Measurements from ENCODE around the gene GRIK3. TPM values are rescaled to one million over a fixed set of nuclear protein-coding genes. Genes with fewer than 3 reads are reported as not detected.

The GRIK3 gene
- total RNA-seq, 4 donors from 2014 or later, result 0.75 to 9.8 (median 1.2) TPM

DNA sequence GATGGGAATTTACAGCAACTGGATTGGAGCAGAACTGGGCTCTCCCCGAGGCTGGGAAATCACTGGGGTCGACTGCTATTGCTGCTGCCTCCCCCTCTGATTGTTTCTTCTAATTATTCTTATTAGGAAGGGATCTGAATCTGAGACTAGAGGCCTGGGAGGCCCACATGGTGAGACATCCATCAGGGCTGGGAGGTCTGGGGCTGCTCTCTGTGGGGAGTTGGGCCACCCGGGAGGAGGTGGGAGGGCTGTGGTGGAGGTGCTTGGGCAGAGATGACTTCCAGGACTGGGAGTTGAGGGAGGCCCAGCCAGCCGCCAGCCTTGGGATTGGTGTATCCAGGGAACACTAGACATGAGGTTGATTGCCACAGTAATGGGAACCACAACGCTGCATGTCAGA lies 247.9 kb downstream of the GRIK3 start:
- no peak for DNase-seq
- TF ChIP-seq POLR2A (IDR thresholded peaks at IDR 0.05) (no peak), EP300 (IDR thresholded peaks at IDR 0.05; ENCODE audit: low read depth) (no peak), POLR2AphosphoS5 (IDR thresholded peaks at IDR 0.05) (no peak)
- TF ChIP-seq, protein P1, sequence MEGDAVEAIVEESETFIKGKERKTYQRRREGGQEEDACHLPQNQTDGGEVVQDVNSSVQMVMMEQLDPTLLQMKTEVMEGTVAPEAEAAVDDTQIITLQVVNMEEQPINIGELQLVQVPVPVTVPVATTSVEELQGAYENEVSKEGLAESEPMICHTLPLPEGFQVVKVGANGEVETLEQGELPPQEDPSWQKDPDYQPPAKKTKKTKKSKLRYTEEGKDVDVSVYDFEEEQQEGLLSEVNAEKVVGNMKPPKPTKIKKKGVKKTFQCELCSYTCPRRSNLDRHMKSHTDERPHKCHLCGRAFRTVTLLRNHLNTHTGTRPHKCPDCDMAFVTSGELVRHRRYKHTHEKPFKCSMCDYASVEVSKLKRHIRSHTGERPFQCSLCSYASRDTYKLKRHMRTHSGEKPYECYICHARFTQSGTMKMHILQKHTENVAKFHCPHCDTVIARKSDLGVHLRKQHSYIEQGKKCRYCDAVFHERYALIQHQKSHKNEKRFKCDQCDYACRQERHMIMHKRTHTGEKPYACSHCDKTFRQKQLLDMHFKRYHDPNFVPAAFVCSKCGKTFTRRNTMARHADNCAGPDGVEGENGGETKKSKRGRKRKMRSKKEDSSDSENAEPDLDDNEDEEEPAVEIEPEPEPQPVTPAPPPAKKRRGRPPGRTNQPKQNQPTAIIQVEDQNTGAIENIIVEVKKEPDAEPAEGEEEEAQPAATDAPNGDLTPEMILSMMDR (IDR thresholded peaks at IDR 0.05), result no peak
- H3K27me3 ChIP-seq, result peaks cover 18% of the 10 kb centered on the region
- 60 to 62% methylated on average over 1 to 5 of the region's 5 CpGs for WGBS, 2 donors (ENCODE audit: low coverage in 1 of 2)
- no peak overlapping the region for H3K4me3 ChIP-seq
- H3K36me3 ChIP-seq, result no peaks in the 10 kb centered on the region
- H3K27ac ChIP-seq, result no peak overlapping the region
- no peaks in the 10 kb centered on the region for H3K4me1 ChIP-seq
- in situ Hi-C loops (cut with MboI; ENCODE audit: low pct_ligation_motif_present in 1 of 4, low pct_unique_long_range_greater_than_20kb in 1 of 4, low sequenced_read_pairs in 3 of 4), result no loop called here
- H3K9me3 ChIP-seq, result no peaks in the 10 kb centered on the region
- intact Hi-C loops (cut with DNase I; ENCODE audit: low total_unique reads), result no loop called here

DNA sequence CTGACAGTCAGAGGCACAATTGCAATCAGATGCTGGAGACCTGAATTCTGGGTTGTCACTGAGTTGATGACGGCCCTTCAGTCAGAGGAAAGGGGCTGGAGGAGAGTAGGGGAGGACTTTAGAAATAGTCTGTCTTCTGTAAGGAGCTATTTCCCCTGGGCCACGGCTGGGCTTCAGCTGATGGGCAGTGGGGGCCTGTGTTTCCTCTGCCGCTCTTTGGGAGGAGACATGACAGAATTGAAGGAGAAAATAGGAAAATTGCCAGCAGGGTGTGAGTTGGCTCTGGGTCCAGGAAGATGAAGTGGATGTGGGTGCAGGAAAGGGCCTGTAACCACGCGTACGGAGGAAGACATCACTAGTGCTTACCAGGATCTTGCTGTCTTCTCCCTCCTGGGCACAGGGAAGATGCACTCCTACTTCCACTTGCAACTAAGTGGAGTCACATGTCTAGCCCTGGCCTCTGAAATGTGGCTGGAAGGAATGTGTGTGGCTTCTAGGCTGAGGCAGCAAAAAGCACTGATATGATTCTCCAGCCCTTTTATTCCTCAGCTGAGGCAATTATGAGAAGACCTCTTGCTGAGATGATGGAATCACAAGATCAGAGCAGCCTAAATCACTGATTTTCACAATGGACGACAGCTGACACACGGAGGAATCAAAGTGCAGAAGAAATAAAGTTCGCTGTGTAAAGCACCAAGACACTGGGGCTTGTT lies 250.0 kb downstream of the GRIK3 start:
- Histone ChIP-seq H3K36me3 (no peaks in the 10 kb centered on the region), H3K4me1 (no peaks in the 10 kb centered on the region), H3K9me3 (no peaks in the 10 kb centered on the region), H3K27me3 (peaks cover 3% of the 10 kb centered on the region), H3K4me3 (no peak overlapping the region), H3K27ac (no peak overlapping the region)
- in situ Hi-C loops (cut with MboI; ENCODE audit: low pct_ligation_motif_present in 1 of 4, low pct_unique_long_range_greater_than_20kb in 1 of 4, low sequenced_read_pairs in 3 of 4), result no loop called here
- intact Hi-C loops (cut with DNase I; ENCODE audit: low total_unique reads), result no loop called here
- DNase-seq, result no peak
- 68 to 74% methylated on average over 5 to 9 of the region's 9 CpGs for WGBS, 2 donors (ENCODE audit: low coverage in 1 of 2)
- TF ChIP-seq POLR2A (IDR thresholded peaks at IDR 0.05) (no peak), POLR2AphosphoS5 (IDR thresholded peaks at IDR 0.05) (no peak), EP300 (IDR thresholded peaks at IDR 0.05; ENCODE audit: low read depth) (no peak)
- TF ChIP-seq, protein P1 (IDR thresholded peaks at IDR 0.05), result no peak

DNA sequence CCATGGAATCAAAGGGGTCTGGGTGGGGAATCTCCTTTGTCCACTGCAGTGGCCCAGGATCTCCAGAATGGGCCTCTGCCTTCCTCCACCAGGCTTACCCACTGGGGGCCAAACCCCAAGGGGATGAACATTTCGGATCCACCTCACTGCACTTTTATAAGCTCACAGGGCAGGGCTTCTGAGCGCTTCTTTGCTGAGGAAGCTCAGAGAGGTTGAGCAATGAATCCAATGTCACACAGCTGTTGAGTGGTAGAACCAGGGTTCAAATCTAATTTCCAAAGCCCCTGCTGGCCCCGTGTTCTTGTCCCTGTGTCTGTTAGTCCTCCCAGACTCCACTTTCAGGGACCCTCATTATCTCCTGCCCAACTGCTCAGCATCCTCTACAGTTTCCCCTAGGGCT lies 250.8 kb downstream of the GRIK3 start:
- WGBS, 2 donors (ENCODE audit: low coverage in 1 of 2), result 84% methylated on average over 3 of the region's 3 CpGs; no CpG with 5 or more reads in 1 of the 2 donors
- no peak for DNase-seq
- H3K27me3 ChIP-seq, result no peaks in the 10 kb centered on the region
- TF ChIP-seq EP300 (IDR thresholded peaks at IDR 0.05; ENCODE audit: low read depth) (no peak), POLR2A (IDR thresholded peaks at IDR 0.05) (no peak), POLR2AphosphoS5 (IDR thresholded peaks at IDR 0.05) (no peak)
- TF ChIP-seq, protein P1 (IDR thresholded peaks at IDR 0.05), result no peak
- in situ Hi-C loops (cut with MboI; ENCODE audit: low pct_ligation_motif_present in 1 of 4, low pct_unique_long_range_greater_than_20kb in 1 of 4, low sequenced_read_pairs in 3 of 4) (no loop called here), intact Hi-C loops (cut with DNase I; ENCODE audit: low total_unique reads) (no loop called here)
- no peak overlapping the region for H3K4me3 ChIP-seq
- H3K4me1 ChIP-seq, result no peaks in the 10 kb centered on the region
- no peaks in the 10 kb centered on the region for H3K9me3 ChIP-seq
- H3K27ac ChIP-seq, result no peak overlapping the region
- H3K36me3 ChIP-seq, result no peaks in the 10 kb centered on the region

DNA sequence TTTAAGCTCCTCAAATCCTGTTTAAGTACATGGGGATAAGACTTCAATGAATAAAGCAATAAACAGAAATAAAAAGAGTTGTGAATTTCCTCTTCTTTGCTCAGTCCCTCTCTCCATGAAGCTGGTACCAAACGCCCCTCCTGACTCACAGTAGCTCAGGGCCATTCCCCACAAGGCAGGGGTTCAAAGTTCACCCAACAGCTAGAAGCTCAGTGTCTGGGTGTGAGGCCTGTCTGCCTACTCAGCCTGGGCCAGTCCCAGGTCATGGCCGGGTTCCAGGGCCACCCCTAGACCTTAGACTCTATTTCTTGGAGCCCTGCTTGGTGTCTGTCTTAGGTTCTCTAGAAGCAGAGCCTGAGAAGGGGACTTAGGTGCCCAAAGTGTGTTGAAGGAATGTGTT lies 251.5 kb downstream of the GRIK3 start:
- Histone ChIP-seq H3K27ac (no peak overlapping the region), H3K36me3 (no peaks in the 10 kb centered on the region), H3K27me3 (no peaks in the 10 kb centered on the region), H3K4me1 (no peaks in the 10 kb centered on the region), H3K4me3 (no peak overlapping the region), H3K9me3 (no peaks in the 10 kb centered on the region)
- intact Hi-C loops (cut with DNase I; ENCODE audit: low total_unique reads), result no loop called here
- WGBS, 2 donors (ENCODE audit: low coverage in 1 of 2), result 12 to 27% methylated on average over 2 of the region's 2 CpGs
- TF ChIP-seq, protein P1 (IDR thresholded peaks at IDR 0.05), result no peak
- no peak for TF ChIP-seq EP300 (IDR thresholded peaks at IDR 0.05; ENCODE audit: low read depth)
- TF ChIP-seq POLR2A (IDR thresholded peaks at IDR 0.05), result no peak
- TF ChIP-seq POLR2AphosphoS5 (IDR thresholded peaks at IDR 0.05), result no peak
- DNase-seq, result peak; percentile 26
- in situ Hi-C loops (cut with MboI; ENCODE audit: low pct_ligation_motif_present in 1 of 4, low pct_unique_long_range_greater_than_20kb in 1 of 4, low sequenced_read_pairs in 3 of 4), result no loop called here
